Stimulated activated CD4-positive, alpha-beta T cell treated with anti-CD3 and anti-CD28 coated beads, Interleukin-12 subunit alpha, Interleukin-12 subunit beta, amount 100 ng/mL, for 24 hours (primary cell): ENCODE measurements around the gene SNX18.

Experiments used
- DNase-seq, 2 experiments: peaks; one replicate each; pipeline ENCODE4 v3.0.0-alpha.2; 2020; ENCODE audit warnings: low read depth in 2 of 2

Gene SNX18

DNA sequence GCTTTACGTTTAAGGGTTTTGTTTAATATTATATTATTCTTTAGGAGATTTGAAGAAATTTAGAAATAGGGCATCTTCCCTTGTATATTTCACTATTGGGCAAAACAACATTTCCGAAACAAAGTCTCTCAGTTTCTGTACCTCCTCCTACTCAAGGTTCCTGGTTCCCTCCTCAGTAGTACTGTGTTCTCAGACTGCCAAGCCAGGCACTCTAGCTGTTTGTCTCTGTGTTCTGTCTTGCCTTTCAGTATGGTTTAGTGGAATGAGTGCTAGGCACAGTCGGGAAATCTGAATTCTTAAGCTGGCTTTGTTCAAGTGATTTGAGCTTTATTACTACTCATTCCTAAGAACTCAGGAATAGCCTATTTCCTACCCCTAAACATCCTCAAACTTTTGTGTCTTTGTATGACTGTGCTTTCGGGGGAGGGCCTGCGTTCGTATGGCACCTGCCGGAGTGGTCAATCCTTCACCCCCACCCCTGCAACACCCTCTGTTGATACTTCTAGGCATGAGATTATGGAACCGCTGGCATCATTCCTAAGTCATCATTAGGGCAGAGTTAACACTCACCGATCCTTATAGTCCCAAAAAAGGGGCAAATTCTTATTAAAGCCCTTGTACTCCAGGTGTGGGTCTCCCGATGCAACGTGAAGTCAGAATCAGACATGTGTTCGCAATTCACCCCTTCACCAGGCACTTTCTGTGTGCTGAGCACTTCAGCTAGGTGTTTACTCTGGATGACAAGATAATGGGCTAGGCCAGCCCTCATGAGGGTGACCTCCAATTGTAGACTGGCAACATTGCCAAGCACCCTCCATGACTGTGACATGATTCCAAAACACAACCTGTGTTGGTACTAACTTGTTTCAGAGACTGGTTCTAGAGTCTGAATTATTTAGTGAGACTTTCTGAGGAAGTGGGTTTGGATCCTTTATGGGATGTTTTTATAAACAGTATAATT lies 24.5 kb downstream of the SNX18 start:
- DNase-seq: no peak

- no peak for DNase-seq
Observed at GRCh38 chr5:54544044-54544443, 26.5 kb downstream of the SNX18 start.

- no peak for DNase-seq
Observed at GRCh38 chr5:54545796-54546195, 28.2 kb downstream of the SNX18 start.

- no peak for DNase-seq
Observed at GRCh38 chr5:54547711-54548250, 30.2 kb downstream of the SNX18 start.

- no peak for DNase-seq
Observed at GRCh38 chr5:54548565-54548964, 31.0 kb downstream of the SNX18 start.

DNA sequence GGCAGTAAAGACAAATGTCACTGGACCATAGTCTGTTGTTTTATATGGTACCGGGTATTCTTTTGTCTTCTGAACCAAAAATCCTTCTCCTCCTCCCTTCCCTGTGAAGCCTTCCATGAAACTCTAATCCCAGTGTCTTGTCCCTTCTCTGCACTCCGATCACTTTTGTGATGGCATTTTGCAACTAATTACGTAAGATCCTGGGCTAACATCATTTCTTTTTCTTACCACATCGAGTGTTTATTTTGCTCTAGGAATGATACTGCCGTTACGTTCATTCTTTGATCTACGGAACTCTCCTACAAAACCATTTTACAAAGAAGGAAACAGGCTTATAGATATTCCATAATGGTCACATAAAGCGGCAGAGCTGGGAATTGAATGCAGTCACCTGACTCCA lies 33.7 kb downstream of the SNX18 start:
- no peak for DNase-seq

- DNase-seq: no peak
Observed at GRCh38 chr5:54551926-54552325, 34.4 kb downstream of the SNX18 start.

GRCh38 chr5:54552446-54552845 lies 34.9 kb downstream of the SNX18 start:
- no peak for DNase-seq

GRCh38 chr5:54553659-54554207 lies 36.2 kb downstream of the SNX18 start:
- DNase-seq: no peak

GRCh38 chr5:54556141-54556540 lies 38.6 kb downstream of the SNX18 start:
- no peak for DNase-seq

DNA sequence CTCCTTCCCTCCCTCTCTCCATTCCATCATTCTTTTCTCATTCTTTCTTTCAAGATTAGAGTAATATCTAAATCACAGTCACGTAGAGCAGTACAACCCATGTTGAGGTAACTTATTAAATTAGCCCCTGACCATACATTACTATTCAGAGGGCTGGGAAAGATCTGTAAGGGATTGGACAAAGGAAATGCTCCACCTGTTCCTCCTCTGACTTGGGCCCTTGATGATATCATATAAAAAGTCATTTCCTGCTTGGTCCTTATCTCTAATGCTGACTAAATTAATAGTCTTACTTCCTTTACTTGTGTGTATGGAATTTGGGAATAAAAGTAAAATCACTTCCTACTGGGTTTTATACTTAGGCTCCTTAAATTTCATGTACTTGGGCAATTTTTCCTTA lies 40.8 kb downstream of the SNX18 start:
- DNase-seq: no peak

DNA sequence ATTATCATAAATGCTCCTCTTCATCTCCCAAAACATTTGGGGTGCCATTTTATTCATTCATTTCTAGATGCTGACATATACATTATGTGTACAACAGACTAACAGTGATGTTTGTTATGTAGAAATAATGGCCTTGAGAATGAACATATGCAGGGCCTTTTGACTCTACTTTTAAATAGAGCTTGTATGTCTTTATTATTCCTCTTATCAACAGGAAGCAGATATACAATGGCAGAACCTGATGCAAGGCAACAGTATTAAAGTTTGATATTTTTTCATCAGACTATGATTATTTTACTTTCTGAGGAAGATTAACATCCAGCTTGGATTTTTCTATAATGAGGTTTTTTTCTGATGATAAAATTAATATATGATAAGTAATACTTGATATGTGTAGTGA lies 44.1 kb downstream of the SNX18 start:
- no peak for DNase-seq

DNA sequence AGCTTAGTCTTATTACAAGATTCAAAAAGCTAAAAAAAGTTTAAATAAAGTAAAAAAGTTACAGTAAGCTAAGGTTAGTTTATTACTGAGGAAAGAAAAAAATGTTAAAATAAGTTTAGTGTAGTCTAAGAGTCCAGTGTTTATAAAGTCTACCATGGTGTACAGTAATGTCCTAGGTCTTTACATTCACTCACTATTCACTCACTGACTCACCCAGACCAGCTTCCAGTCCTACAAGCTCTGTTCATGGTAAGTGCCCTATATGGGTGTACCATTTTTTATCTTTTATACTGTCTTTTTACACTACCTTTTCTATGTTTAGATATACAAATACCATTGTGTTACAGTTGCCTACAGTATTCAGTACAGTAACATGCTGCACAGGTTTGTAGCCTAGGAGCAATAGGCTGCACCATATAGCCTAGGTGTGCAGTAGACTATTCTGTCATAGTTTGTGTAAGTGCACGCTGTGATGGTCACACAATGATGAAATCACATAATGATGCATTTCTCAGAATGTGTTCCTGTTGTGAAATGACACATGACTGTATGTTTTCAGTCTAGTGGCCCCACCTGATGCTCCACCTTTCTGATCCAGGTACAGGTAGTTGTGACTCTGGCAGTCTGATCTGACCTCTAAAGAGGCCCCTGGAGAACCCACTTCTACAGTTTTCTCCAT lies 45.7 kb downstream of the SNX18 start:
- DNase-seq: no peak

DNA sequence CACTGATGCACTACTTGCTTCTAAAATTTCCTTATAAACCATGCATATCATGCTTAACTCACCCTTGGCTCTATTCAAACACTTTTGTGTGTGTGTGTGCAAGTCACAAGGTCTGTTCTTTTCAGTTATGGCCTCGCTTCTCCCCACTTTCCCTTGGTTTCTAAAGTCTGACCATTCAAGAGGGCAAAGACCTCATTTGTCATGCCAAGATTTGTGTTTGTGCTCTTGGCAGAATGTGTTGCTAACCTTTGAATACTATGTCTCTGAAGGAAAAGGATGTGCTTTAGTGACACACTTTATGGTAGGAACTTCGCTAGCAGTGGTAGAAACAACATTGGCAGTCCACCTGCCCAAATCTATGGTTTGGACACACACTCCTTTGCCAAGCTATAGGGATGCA lies 50.4 kb downstream of the SNX18 start:
- no peak for DNase-seq

GRCh38 chr5:54570916-54571315 lies 53.4 kb downstream of the SNX18 start:
- DNase-seq: no peak

- DNase-seq: no peak
Observed at GRCh38 chr5:54571462-54571861, 53.9 kb downstream of the SNX18 start.

DNA sequence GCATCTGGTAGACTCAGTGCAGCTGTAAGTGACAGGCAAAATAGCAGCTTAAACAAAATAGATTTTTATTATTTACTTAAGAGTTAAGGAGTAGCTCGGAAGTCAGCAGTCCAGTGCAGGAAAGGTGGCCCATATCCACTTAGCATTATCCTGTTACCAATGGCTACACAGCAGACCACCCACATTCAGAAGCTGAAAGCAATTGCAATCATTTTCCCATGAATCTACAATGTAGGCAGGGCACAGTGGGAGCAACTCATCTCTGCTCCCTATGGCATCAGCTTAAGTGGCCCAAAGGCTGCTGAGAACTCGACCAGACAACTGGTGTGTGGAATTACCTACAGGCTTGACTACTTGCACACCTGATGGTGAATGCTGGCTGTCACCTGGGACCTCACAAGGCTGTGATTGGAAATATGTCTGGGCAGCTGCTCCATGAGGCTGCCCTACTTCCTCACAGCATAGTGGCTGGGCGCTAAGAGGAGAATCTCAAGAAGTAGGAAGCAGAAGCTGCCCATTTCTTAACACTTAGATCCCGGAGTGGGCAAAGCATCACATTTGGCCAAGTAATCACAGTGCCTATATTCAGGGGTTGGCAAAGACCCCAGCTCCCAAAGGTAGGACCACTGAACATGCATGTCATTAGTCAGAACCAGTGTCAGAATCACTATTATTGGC lies 56.4 kb downstream of the SNX18 start:
- DNase-seq: no peak

DNA sequence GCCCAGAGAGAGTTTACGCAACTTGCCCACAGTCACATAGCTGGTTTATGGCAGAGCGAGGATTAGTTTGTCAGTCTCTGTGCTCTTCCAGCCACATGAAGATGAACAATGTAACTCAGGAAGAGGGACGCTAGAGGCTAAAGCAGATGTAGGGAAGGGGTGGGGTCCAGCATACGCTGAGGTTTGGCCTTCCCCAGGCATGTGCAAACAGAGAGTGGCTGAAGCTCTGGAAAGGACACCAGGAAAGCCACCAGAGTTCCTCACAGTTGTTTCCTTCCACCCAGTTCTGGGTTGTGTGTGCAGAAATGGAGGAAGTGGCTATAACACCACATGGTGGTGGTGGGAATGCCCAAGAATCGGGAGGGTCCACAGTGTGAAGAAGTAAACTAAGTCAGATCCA lies 60.0 kb downstream of the SNX18 start:
- no peak for DNase-seq

GRCh38 chr5:54577937-54578653 lies 60.5 kb downstream of the SNX18 start:
- no peak for DNase-seq

DNA sequence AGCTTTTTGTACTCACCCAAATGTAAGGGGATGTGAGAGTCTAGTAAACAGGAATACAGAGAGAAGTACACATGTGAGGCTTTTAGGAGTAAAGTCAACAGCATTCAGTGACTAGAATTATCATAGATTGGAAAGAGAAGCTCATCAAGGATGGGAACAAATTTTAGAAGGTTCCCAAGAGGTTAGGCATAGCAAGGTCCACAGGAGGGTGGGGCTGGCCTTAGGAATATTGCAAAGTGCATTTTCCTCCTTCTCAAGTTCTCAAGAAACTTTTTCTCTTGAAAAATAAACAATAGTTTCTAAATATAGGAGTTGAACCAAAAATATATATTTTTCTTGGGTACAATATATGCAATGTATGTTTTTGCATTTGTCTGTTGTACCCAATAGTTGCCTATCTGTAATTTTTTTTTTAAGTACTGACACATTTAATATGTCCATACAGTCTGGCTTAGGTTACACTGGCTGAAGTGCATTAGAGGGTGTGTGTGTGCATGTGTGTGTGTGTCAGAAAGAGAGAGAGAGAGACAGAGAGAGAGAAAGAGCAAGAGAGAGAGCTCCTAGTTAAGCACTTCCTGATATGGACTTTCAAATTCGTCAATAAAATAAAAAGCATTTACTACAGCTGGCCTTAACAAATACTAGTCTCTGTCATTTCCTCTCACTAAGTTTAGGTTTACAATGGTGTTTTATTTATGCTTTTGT lies 62.2 kb downstream of the SNX18 start:
- no peak for DNase-seq
